Neural cell (in vitro differentiated cells): ENCODE data around the gene JUNB. TPM values are rescaled to one million over a fixed set of nuclear protein-coding genes. Genes with fewer than 3 reads are reported as not detected.

Experiments
- H2AFZ ChIP-seq: fragments of 200-600, 300-800 bp; sonication (generic), shearing (Covaris generic); 2 replicates; pipeline ENCODE4 v1.6.0; 2014; ENCODE audit warnings: low read depth, mild to moderate bottlenecking, antibody characterized with exemption, low read length, moderate library complexity
- H3F3A ChIP-seq: fragments of 200-600 bp; shearing (Covaris generic); 2 replicates; pipeline ENCODE4 v1.6.1; 2016; ENCODE audit warnings: mild to moderate bottlenecking, moderate library complexity, mixed read lengths, antibody characterized with exemption, low read length; ENCODE audit not compliant: insufficient read depth, poor library complexity, severe bottlenecking
- H3K27ac ChIP-seq: fragments of 200-600, 300-800 bp; sonication (generic), shearing (Covaris generic); 2 replicates; pipeline ENCODE4 v1.5.1; 2014; ENCODE audit warnings: mild to moderate bottlenecking, low read length, moderate library complexity
- H3K27me3 ChIP-seq: fragments of 300-800, 200-600 bp; sonication (generic), shearing (Covaris generic); 2 replicates; pipeline ENCODE4 v1.6.0; 2014; ENCODE audit warnings: mild to moderate bottlenecking, low read depth, low read length, moderate library complexity; ENCODE audit not compliant: insufficient read depth
- H3K36me3 ChIP-seq: fragments of 300-800, 200-600 bp; sonication (generic), shearing (Covaris generic); 2 replicates; pipeline ENCODE4 v1.5.1; 2014; ENCODE audit warnings: mild to moderate bottlenecking, antibody characterized with exemption, low read length, moderate library complexity; ENCODE audit not compliant: insufficient read depth
- H3K4me2 ChIP-seq: fragments of 300-800, 200-600 bp; sonication (generic), shearing (Covaris generic); 2 replicates; pipeline ENCODE4 v1.6.0; 2014; ENCODE audit warnings: mild to moderate bottlenecking, low read length
- H3K4me3 ChIP-seq: fragments of 300-800, 200-600 bp; sonication (generic), shearing (Covaris generic); 2 replicates; pipeline ENCODE4 v1.5.1; 2014; ENCODE audit warnings: mild to moderate bottlenecking, low read length, moderate library complexity
- H3K79me2 ChIP-seq: fragments of 200-600 bp; shearing (Covaris generic); replicated peaks from 2 replicates; pipeline ENCODE4 v1.6.0; 2014; ENCODE audit warnings: mild to moderate bottlenecking, low read length, moderate library complexity; ENCODE audit not compliant: insufficient read depth
- H3K9ac ChIP-seq: fragments of 300-800, 200-600 bp; sonication (generic), shearing (Covaris generic); 2 replicates; pipeline ENCODE4 v1.6.1; 2016; ENCODE audit warnings: mild to moderate bottlenecking, low read length, mixed read lengths
- H3K9me2 ChIP-seq: fragments of 200-600 bp; shearing (Covaris generic); 2 replicates; pipeline ENCODE4 v1.6.1; 2016; ENCODE audit warnings: mild to moderate bottlenecking, low read length, mixed read lengths; ENCODE audit not compliant: insufficient read depth
- H3K9me3 ChIP-seq: fragments of 200-600, 300-800 bp; sonication (generic), shearing (Covaris generic); 2 replicates; pipeline ENCODE4 v1.6.1; 2016; ENCODE audit warnings: mild to moderate bottlenecking, mixed run types, low read length, moderate library complexity, mixed read lengths
- H4K20me1 ChIP-seq: fragments of 200-600 bp; shearing (Covaris generic); 2 replicates; pipeline ENCODE4 v1.6.1; 2016; ENCODE audit warnings: mild to moderate bottlenecking, mixed run types; ENCODE audit not compliant: insufficient read depth
- CTCF ChIP-seq: fragments of 450-650 bp; IDR thresholded peaks from 2 replicates; pipeline ENCODE4 v1.5.1; 2014; ENCODE audit warnings: antibody characterized with exemption, mild to moderate bottlenecking, moderate library complexity; ENCODE audit not compliant: poor library complexity, severe bottlenecking
- EP300 ChIP-seq: fragments of 450-650 bp; conservative IDR thresholded peaks from 2 replicates; pipeline ENCODE4 v1.6.1; 2014; ENCODE audit warnings: antibody characterized with exemption, mild to moderate bottlenecking, moderate library complexity; ENCODE audit not compliant: poor library complexity, severe bottlenecking
- EZH2 ChIP-seq: fragments of 200-600, 300-800 bp; shearing (Covaris generic), sonication (generic); IDR thresholded peaks from 2 replicates; pipeline ENCODE4 v1.6.1; 2014; ENCODE audit warnings: antibody characterized with exemption, low read length, borderline replicate concordance, mild to moderate bottlenecking; ENCODE audit not compliant: insufficient read depth, poor library complexity, severe bottlenecking
- MXI1 ChIP-seq: fragments of 450-650 bp; conservative IDR thresholded peaks from 2 replicates; pipeline ENCODE4 v1.6.1; 2014; ENCODE audit warnings: antibody characterized with exemption, mild to moderate bottlenecking; ENCODE audit not compliant: poor library complexity, severe bottlenecking
- POLR2AphosphoS5 ChIP-seq: IDR thresholded peaks from 2 replicates; pipeline ENCODE4 v1.6.1; 2012
- RAD21 ChIP-seq: fragments of 450-650 bp; conservative IDR thresholded peaks from 2 replicates; pipeline ENCODE4 v1.6.1; 2014; ENCODE audit warnings: antibody characterized with exemption, mild to moderate bottlenecking, moderate library complexity
- REST ChIP-seq: IDR thresholded peaks from 2 replicates; pipeline ENCODE4 v1.6.1; 2012; ENCODE audit warnings: borderline replicate concordance
- SMC3 ChIP-seq: fragments of 450-650 bp; conservative IDR thresholded peaks from 2 replicates; pipeline ENCODE4 v1.6.1; 2014; ENCODE audit warnings: antibody characterized with exemption, mild to moderate bottlenecking, moderate library complexity; ENCODE audit not compliant: poor library complexity
- TAF1 ChIP-seq: IDR thresholded peaks from 2 replicates; pipeline ENCODE4 v1.6.1; 2012; ENCODE audit warnings: low read depth
- polyA plus RNA-seq: library from polyadenylated mRNA; depleted of rRNA; stranded (reverse); fragments of >200 nt; gene quantifications from 2 replicates; pipeline ENCODE4 v1.2.3, GENCODE V29; 2014

The JUNB gene
- polyA plus RNA-seq, 1 donor from 2014 or later: 18.7 TPM

- TF ChIP-seq MXI1: no peak
- Histone ChIP-seq H3K4me3 (no peak overlapping the region), H4K20me1 (no peaks in the 10 kb centered on the region), H3K36me3 (no peaks in the 10 kb centered on the region), H3K27me3 (peaks cover 5% of the 10 kb centered on the region), H3K27ac (no peak overlapping the region), H3K9me2 (no peaks in the 10 kb centered on the region), H3K9ac (no peak overlapping the region), H2AFZ (no peak overlapping the region), H3F3A (no peaks in the 10 kb centered on the region), H3K79me2 (no peaks in the 10 kb centered on the region), H3K4me2 (no peak overlapping the region), H3K9me3 (no peaks in the 10 kb centered on the region)
Measured at GRCh38 chr19:12785431-12786031, 5.8 kb upstream of the JUNB start.

GRCh38 chr19:12786141-12786870, 5.0 kb upstream of the JUNB start:
- Histone ChIP-seq H2AFZ (no peak overlapping the region), H3K9me2 (no peaks in the 10 kb centered on the region), H3K79me2 (no peaks in the 10 kb centered on the region), H3K9ac (no peak overlapping the region), H3K4me3 (no peak overlapping the region), H4K20me1 (no peaks in the 10 kb centered on the region), H3K9me3 (no peaks in the 10 kb centered on the region), H3K36me3 (no peaks in the 10 kb centered on the region), H3K27me3 (peaks cover 11% of the 10 kb centered on the region), H3K27ac (no peak overlapping the region), H3K4me2 (no peak overlapping the region), H3F3A (no peaks in the 10 kb centered on the region)
- TF ChIP-seq POLR2AphosphoS5 (no peak), RAD21 (no peak), EP300 (no peak)

GRCh38 chr19:12786952-12787351, 4.3 kb upstream of the JUNB start:
- Histone ChIP-seq H3K9me3 (no peaks in the 10 kb centered on the region), H3K4me3 (no peak overlapping the region), H3K9me2 (no peaks in the 10 kb centered on the region), H2AFZ (no peak overlapping the region), H3K4me2 (no peak overlapping the region), H3F3A (no peaks in the 10 kb centered on the region), H3K27me3 (peaks cover 17% of the 10 kb centered on the region), H3K27ac (no peak overlapping the region), H3K9ac (no peak overlapping the region), H4K20me1 (no peaks in the 10 kb centered on the region), H3K36me3 (no peaks in the 10 kb centered on the region), H3K79me2 (no peaks in the 10 kb centered on the region)
- no peak for TF ChIP-seq POLR2AphosphoS5
- TF ChIP-seq EZH2: no peak
- no peak for TF ChIP-seq REST
- TF ChIP-seq SMC3: no peak
- TF ChIP-seq CTCF: no peak
- TF ChIP-seq EP300: no peak
- no peak for TF ChIP-seq TAF1
- TF ChIP-seq RAD21: no peak
- no peak for TF ChIP-seq MXI1
